Measurements from ENCODE around the gene ZCCHC7.

The ZCCHC7 gene

GRCh38 chr9:37218800-37219425, 98.5 kb downstream of the ZCCHC7 start:
- Histone ChIP-seq H3K4me2 (ENCODE audit: low read length) (no peak overlapping the region), H4K20me1 (ENCODE audit: control insufficient read depth, insufficient read depth, low read depth, low read length) (no peaks in the 10 kb centered on the region), H3K9me3 (ENCODE audit: control insufficient read depth, insufficient read depth, low read length) (no peaks in the 10 kb centered on the region), H3K79me2 (ENCODE audit: control insufficient read depth, low read length) (peaks cover 84% of the 10 kb centered on the region), H3K9me2 (replicated peaks; ENCODE audit: control insufficient read depth, low read length) (no peaks in the 10 kb centered on the region), H3F3A (ENCODE audit: control insufficient read depth, insufficient read depth) (0 out of 2 replicates have a peak, but pooled peaks cover 3% of the 10 kb centered on the region), H3K36me3 (ENCODE audit: control insufficient read depth, low read length) (peaks cover 29% of the 10 kb centered on the region), H3K4me3 (ENCODE audit: low read length) (no peak overlapping the region), H3K27me3 (ENCODE audit: control insufficient read depth, low read length) (no peaks in the 10 kb centered on the region), H3K27ac (ENCODE audit: low read depth, low read length) (no peak overlapping the region), H3K4me1 (ENCODE audit: control insufficient read depth, low read length) (peaks cover 15% of the 10 kb centered on the region)
- TF ChIP-seq EZH2phosphoT487 (IDR thresholded peaks at IDR 0.05; ENCODE audit: borderline replicate concordance, low read length) (no peak), CTCF (IDR thresholded peaks at IDR 0.05; ENCODE audit: low read depth, low read length, poor library complexity, severe bottlenecking) (no peak)

- H3K27me3 ChIP-seq (ENCODE audit: control insufficient read depth, low read length), result no peaks in the 10 kb centered on the region
- no peak overlapping the region for H3K4me2 ChIP-seq (ENCODE audit: low read length)
- no peaks in the 10 kb centered on the region for H4K20me1 ChIP-seq (ENCODE audit: control insufficient read depth, insufficient read depth, low read depth, low read length)
- no peaks in the 10 kb centered on the region for H3K9me2 ChIP-seq (replicated peaks; ENCODE audit: control insufficient read depth, low read length)
- no peak overlapping the region for H3K27ac ChIP-seq (ENCODE audit: low read depth, low read length)
- peaks cover 78% of the 10 kb centered on the region for H3K79me2 ChIP-seq (ENCODE audit: control insufficient read depth, low read length)
- peaks cover 18% of the 10 kb centered on the region for H3K4me1 ChIP-seq (ENCODE audit: control insufficient read depth, low read length)
- H3K36me3 ChIP-seq (ENCODE audit: control insufficient read depth, low read length), result peaks cover 18% of the 10 kb centered on the region; the same call in 1 of the 2 replicates
- no peak overlapping the region for H3K4me3 ChIP-seq (ENCODE audit: low read length)
- H3F3A ChIP-seq (ENCODE audit: control insufficient read depth, insufficient read depth), result peaks cover 2% of the 10 kb centered on the region; the same call in 1 of the 2 replicates
- TF ChIP-seq EZH2phosphoT487 (IDR thresholded peaks at IDR 0.05; ENCODE audit: borderline replicate concordance, low read length) (no peak), CTCF (IDR thresholded peaks at IDR 0.05; ENCODE audit: low read depth, low read length, poor library complexity, severe bottlenecking) (no peak)
- H3K9me3 ChIP-seq (ENCODE audit: control insufficient read depth, insufficient read depth, low read length), result no peaks in the 10 kb centered on the region
Measured at GRCh38 chr9:37220971-37221370, 100.6 kb downstream of the ZCCHC7 start.

DNA sequence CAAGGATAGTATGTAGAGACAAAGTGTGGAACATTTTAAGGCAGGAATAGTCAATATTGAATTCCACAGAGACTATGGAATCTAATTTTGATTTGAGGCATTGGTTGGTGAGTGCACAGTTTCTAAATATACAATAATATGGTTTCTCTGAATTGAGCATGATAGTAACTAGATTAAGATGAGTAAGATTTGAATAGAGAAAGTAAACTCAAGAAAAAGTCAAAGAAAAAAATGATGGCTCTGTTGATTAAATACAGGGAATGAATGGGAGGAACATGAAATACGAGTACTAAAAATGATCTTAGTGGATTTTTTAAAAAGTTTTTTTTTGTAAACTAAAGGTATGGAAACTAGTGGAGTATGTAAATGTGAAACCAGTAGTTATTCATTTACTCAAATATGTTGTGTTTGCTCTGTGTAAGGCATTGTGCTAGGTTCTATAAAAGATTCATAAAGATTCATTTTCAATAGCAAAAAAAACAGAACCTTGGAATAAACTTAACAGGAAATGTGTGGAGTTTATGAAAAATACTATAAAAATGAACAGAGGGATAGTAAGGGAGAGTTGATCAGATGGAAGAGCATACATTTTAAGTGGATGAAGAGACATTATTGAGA, 101.2 kb downstream of the ZCCHC7 start:
- no peaks in the 10 kb centered on the region for H3K9me3 ChIP-seq (ENCODE audit: control insufficient read depth, insufficient read depth, low read length)
- H3K79me2 ChIP-seq (ENCODE audit: control insufficient read depth, low read length), result peaks cover 79% of the 10 kb centered on the region
- no peak overlapping the region for H3K27ac ChIP-seq (ENCODE audit: low read depth, low read length)
- H3K9me2 ChIP-seq (replicated peaks; ENCODE audit: control insufficient read depth, low read length), result no peaks in the 10 kb centered on the region
- H3K4me2 ChIP-seq (ENCODE audit: low read length), result no peak overlapping the region
- peaks cover 23% of the 10 kb centered on the region for H3K4me1 ChIP-seq (ENCODE audit: control insufficient read depth, low read length)
- H3K27me3 ChIP-seq (ENCODE audit: control insufficient read depth, low read length), result no peaks in the 10 kb centered on the region
- H3K4me3 ChIP-seq (ENCODE audit: low read length), result no peak overlapping the region
- TF ChIP-seq EZH2phosphoT487 (IDR thresholded peaks at IDR 0.05; ENCODE audit: borderline replicate concordance, low read length) (no peak), CTCF (IDR thresholded peaks at IDR 0.05; ENCODE audit: low read depth, low read length, poor library complexity, severe bottlenecking) (no peak)
- H3F3A ChIP-seq (ENCODE audit: control insufficient read depth, insufficient read depth), result peaks cover 9% of the 10 kb centered on the region; the same call in 1 of the 2 replicates
- no peaks in the 10 kb centered on the region for H4K20me1 ChIP-seq (ENCODE audit: control insufficient read depth, insufficient read depth, low read depth, low read length)
- peaks cover 18% of the 10 kb centered on the region; the same call in 1 of the 2 replicates for H3K36me3 ChIP-seq (ENCODE audit: control insufficient read depth, low read length)
